ENCODE results near the gene RNF13.
"Not testable (repeated sequence)": the region's sequence is repeated elsewhere in the genome, so short reads cannot be mapped to it uniquely, and the experiment has no call there.

RNF13 gene

GRCh38 chr3:149884848-149885247, 71.8 kb downstream of the RNF13 start:
- H3K27ac ChIP-seq, H3K4me3 ChIP-seq: not testable (repeated sequence)

- Histone ChIP-seq H3K4me3 (no peak overlapping the region), H3K27ac (no peak overlapping the region)
Observed at GRCh38 chr3:149886957-149887356, 73.9 kb downstream of the RNF13 start.

- H3K27ac ChIP-seq: no peak overlapping the region
- H3K4me3 ChIP-seq: no peak overlapping the region
Observed at GRCh38 chr3:149891621-149892020, 78.6 kb downstream of the RNF13 start.

- H3K27ac ChIP-seq: no peak overlapping the region
Observed at GRCh38 chr3:149892371-149892770, 79.4 kb downstream of the RNF13 start.

GRCh38 chr3:149894205-149894604, 81.2 kb downstream of the RNF13 start:
- Histone ChIP-seq H3K27ac (no peak overlapping the region), H3K4me3 (no peak overlapping the region)

More at GRCh38 chr3:149892371-149892770, 79.4 kb downstream of the RNF13 start:
- H3K4me3 ChIP-seq: no peak overlapping the region

GRCh38 chr3:149895339-149895738, 82.3 kb downstream of the RNF13 start:
- H3K27ac ChIP-seq: no peak overlapping the region
- no peak overlapping the region for H3K4me3 ChIP-seq

GRCh38 chr3:149895769-149896168, 82.8 kb downstream of the RNF13 start:
- no peak overlapping the region for H3K27ac ChIP-seq
- H3K4me3 ChIP-seq: no peak overlapping the region

GRCh38 chr3:149898771-149899170, 85.8 kb downstream of the RNF13 start:
- H3K27ac ChIP-seq: no peak overlapping the region
- no peak overlapping the region for H3K4me3 ChIP-seq

- Histone ChIP-seq H3K27ac (no peak overlapping the region), H3K4me3 (no peak overlapping the region)
Observed at GRCh38 chr3:149900322-149900721, 87.3 kb downstream of the RNF13 start.

- no peak overlapping the region for H3K27ac ChIP-seq
Observed at GRCh38 chr3:149901770-149902169, 88.8 kb downstream of the RNF13 start.

GRCh38 chr3:149902498-149903139, 89.6 kb downstream of the RNF13 start:
- Histone ChIP-seq H3K27ac (no peak overlapping the region), H3K4me3 (no peak overlapping the region)

More at GRCh38 chr3:149901770-149902169, 88.8 kb downstream of the RNF13 start:
- no peak overlapping the region for H3K4me3 ChIP-seq

GRCh38 chr3:149906036-149906435, 93.0 kb downstream of the RNF13 start:
- H3K4me3 ChIP-seq: no peak overlapping the region
- no peak overlapping the region for H3K27ac ChIP-seq

- H3K27ac ChIP-seq: no peak overlapping the region
- no peak overlapping the region for H3K4me3 ChIP-seq
Observed at GRCh38 chr3:149908424-149908957, 95.5 kb downstream of the RNF13 start.

GRCh38 chr3:149909923-149910322, 96.9 kb downstream of the RNF13 start:
- no peak overlapping the region for H3K4me3 ChIP-seq

GRCh38 chr3:149917124-149917667, 104.2 kb downstream of the RNF13 start:
- Histone ChIP-seq H3K27ac (no peak overlapping the region), H3K4me3 (no peak overlapping the region)

More at GRCh38 chr3:149909923-149910322, 96.9 kb downstream of the RNF13 start:
- no peak overlapping the region for H3K27ac ChIP-seq

- Histone ChIP-seq H3K27ac (no peak overlapping the region), H3K4me3 (no peak overlapping the region)
Observed at GRCh38 chr3:149919509-149919908, 106.5 kb downstream of the RNF13 start.

- H3K27ac ChIP-seq: no peak overlapping the region
- no peak overlapping the region for H3K4me3 ChIP-seq
Observed at GRCh38 chr3:149920119-149920518, 107.1 kb downstream of the RNF13 start.

- H3K27ac ChIP-seq: no peak overlapping the region
- H3K4me3 ChIP-seq: no peak overlapping the region
Observed at GRCh38 chr3:149933008-149933407, 120.0 kb downstream of the RNF13 start.

- no peak overlapping the region for H3K27ac ChIP-seq
- no peak overlapping the region for H3K4me3 ChIP-seq
Observed at GRCh38 chr3:149933858-149934257, 120.8 kb downstream of the RNF13 start.

GRCh38 chr3:149934524-149934923, 121.5 kb downstream of the RNF13 start:
- Histone ChIP-seq H3K4me3 (no peak overlapping the region), H3K27ac (no peak overlapping the region)

GRCh38 chr3:149936812-149937230, 123.8 kb downstream of the RNF13 start:
- no peak overlapping the region for H3K4me3 ChIP-seq
- H3K27ac ChIP-seq: no peak overlapping the region

All from skin epidermis (tissue), 12 donors.